Fibroblast of lung (primary cell): ENCODE results near the gene SIPA1L3. TPM values are rescaled to one million over a fixed set of nuclear protein-coding genes. Genes with fewer than 3 reads are reported as not detected.
"Not testable (repeated sequence)": the region's sequence is repeated elsewhere in the genome, so short reads cannot be mapped to it uniquely, and the experiment has no call there.

Experiments used
- DNase-seq, 2 donors: peaks; one replicate each; pipeline versions ENCODE4 v3.0.0 to v3.0.0-alpha.2; 2010; ENCODE audit warnings: low read depth in 2 of 2
- H2AFZ ChIP-seq: 2 replicates; pipeline ENCODE4 v1.5.1; 2012; ENCODE audit warnings: low read length, control low read depth, inconsistent platforms
- H3K27ac ChIP-seq: 2 replicates; pipeline ENCODE4 v1.5.1; 2011; ENCODE audit warnings: low read length, control low read depth; ENCODE audit not compliant: insufficient read depth
- H3K27me3 ChIP-seq: 2 replicates; pipeline ENCODE4 v1.5.1; 2011; ENCODE audit warnings: mild to moderate bottlenecking, low read length; ENCODE audit not compliant: control insufficient read depth, insufficient read depth
- H3K36me3 ChIP-seq: 2 replicates; pipeline ENCODE4 v1.5.1; 2011; ENCODE audit warnings: low read length; ENCODE audit not compliant: control insufficient read depth, insufficient read depth
- H3K4me1 ChIP-seq: 2 replicates; pipeline ENCODE4 v1.5.1; 2011; ENCODE audit warnings: low read length; ENCODE audit not compliant: control insufficient read depth, insufficient read depth; ENCODE audit errors: extremely low read depth
- H3K4me2 ChIP-seq: 2 replicates; pipeline ENCODE4 v1.5.1; 2011; ENCODE audit warnings: low read length, control low read depth; ENCODE audit not compliant: insufficient read depth; ENCODE audit errors: extremely low read depth
- H3K4me3 ChIP-seq, 4 experiments: fragments of 200-600 bp in 1 of 4; sonication (generic) in 1 of 4; replicated peaks in 1 of 4; 2 replicates each; pipeline ENCODE4 v1.5.1; 2011 to 2016; ENCODE audit warnings: low read length in 4 of 4, low read depth in 3 of 4, mild to moderate bottlenecking in 3 of 4, control low read depth in 2 of 4, inconsistent platforms in 1 of 4, mixed read lengths in 1 of 4; ENCODE audit not compliant: insufficient read depth in 1 of 4; ENCODE audit errors: control extremely low read depth in 1 of 4
- H3K79me2 ChIP-seq: 2 replicates; pipeline ENCODE4 v1.5.1; 2012; ENCODE audit warnings: mild to moderate bottlenecking, low read length, inconsistent platforms; ENCODE audit not compliant: control insufficient read depth, insufficient read depth
- H3K9ac ChIP-seq: 2 replicates; pipeline ENCODE4 v1.5.1; 2011; ENCODE audit warnings: mild to moderate bottlenecking, low read length, control low read depth; ENCODE audit not compliant: insufficient read depth
- H3K9me3 ChIP-seq: 2 replicates; pipeline ENCODE4 v1.5.1; 2012; ENCODE audit warnings: low read depth, low read length; ENCODE audit not compliant: control insufficient read depth, insufficient read depth
- H4K20me1 ChIP-seq: 2 replicates; pipeline ENCODE4 v1.5.1; 2011; ENCODE audit warnings: low read length; ENCODE audit not compliant: control insufficient read depth, insufficient read depth; ENCODE audit errors: extremely low read depth
- CTCF ChIP-seq, 2 donors: IDR thresholded peaks in 1 of 2; conservative IDR thresholded peaks in 1 of 2; 1 replicate in 1 of 2; 2 replicates in 1 of 2; pipeline ENCODE4 v1.5.1; 2011 to 2012; ENCODE audit warnings: low read length in 2 of 2, control low read depth in 1 of 2, inconsistent platforms in 1 of 2, low read depth in 1 of 2, mild to moderate bottlenecking in 1 of 2
- EZH2 ChIP-seq: IDR thresholded peaks from 2 replicates; pipeline ENCODE4 v1.5.1; 2012; ENCODE audit warnings: low read length, control low read depth, mild to moderate bottlenecking; ENCODE audit errors: missing control alignments
- polyA plus RNA-seq, 2 donors: library from polyadenylated mRNA; depleted of rRNA in 1 of 2; stranded (reverse) in 1 of 2; unstranded in 1 of 2; fragments of >200 nt; gene quantifications; 2 replicates each; pipeline ENCODE4 v1.2.1, GENCODE V29; 2011 to 2012; ENCODE audit warnings: missing spikeins in 1 of 2
- total RNA-seq: library from RNA; depleted of rRNA; stranded (reverse); fragments of >200 nt; gene quantifications from 2 replicates; pipeline ENCODE4 v1.2.1, GENCODE V29; 2014

Gene SIPA1L3
- total and polyA plus RNA-seq, 2 donors (not counting 1 experiment from before 2014, with no cell fraction given) = 3.7 to 10.1 TPM

DNA sequence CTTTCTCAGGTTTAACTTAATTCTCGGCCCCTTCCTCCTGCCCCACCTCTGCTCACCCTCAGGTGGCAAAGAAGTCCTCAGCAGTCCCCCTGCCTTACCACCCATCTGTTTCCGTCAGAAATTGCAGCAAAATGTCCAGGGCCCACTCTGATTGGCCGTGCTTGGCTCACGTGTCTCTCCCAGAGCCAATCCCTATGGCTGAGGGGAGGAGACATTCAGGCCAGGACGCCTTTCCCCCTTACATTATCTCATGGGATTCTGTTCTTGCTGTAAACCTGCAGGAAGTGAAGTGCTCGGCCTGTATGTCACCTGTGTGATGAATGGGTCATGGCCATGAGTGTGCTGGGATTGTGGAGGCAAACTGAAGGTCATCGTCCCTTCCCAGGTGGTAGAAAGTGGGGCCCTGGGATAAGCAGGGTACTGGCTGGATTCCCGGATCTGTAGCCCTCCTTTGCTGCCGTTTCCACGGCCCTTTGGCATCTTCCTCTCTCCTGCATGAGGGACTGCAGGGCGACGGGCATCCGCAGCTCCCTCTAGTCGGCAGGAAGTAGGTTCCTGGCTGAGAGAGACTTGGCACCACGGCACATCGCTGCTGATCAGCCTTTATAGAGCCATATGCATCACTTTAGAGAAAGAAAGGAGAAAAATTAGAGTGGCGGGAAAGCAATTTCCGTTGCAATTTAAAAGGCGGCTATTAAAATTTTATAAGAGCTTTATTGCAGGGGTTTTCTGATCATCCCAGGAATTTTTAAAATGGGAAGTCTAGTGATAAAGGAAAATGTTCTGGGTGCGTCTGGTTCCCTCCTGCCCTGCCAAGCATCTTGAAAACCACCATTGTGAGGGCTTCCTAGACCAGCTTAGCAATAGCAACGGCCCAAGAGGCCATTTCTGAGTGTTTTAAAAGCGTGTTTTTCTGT, 118.2 kb downstream of the SIPA1L3 start:
- Histone ChIP-seq H2AFZ (no peak overlapping the region), H3K27me3 (no peaks in the 10 kb centered on the region), H3K79me2 (no peaks in the 10 kb centered on the region), H4K20me1 (no peaks in the 10 kb centered on the region), H3K27ac (no peak overlapping the region), H3K9ac (no peak overlapping the region), H3K9me3 (no peaks in the 10 kb centered on the region), H3K4me1 (peaks cover 5% of the 10 kb centered on the region), H3K4me3 (no peak overlapping the region), H3K4me2 (no peak overlapping the region), H3K36me3 (no peaks in the 10 kb centered on the region)
- DNase-seq = no peak
- TF ChIP-seq EZH2 (no peak), CTCF (conservative IDR thresholded peaks at IDR 0.05 in 1 of 2, IDR thresholded peaks at IDR 0.05 in 1 of 2; ENCODE audit: low read depth in 1 of 2, low read length in 2 of 2) (no peak)

- Histone ChIP-seq H4K20me1 (no peaks in the 10 kb centered on the region), H3K4me3 (no peak overlapping the region), H3K4me1 (peaks cover 5% of the 10 kb centered on the region), H3K27ac (no peak overlapping the region), H3K36me3 (no peaks in the 10 kb centered on the region), H3K4me2 (no peak overlapping the region), H3K9me3 (no peaks in the 10 kb centered on the region), H2AFZ (no peak overlapping the region), H3K79me2 (no peaks in the 10 kb centered on the region), H3K27me3 (no peaks in the 10 kb centered on the region), H3K9ac (no peak overlapping the region)
- no peak for DNase-seq
- TF ChIP-seq CTCF (conservative IDR thresholded peaks at IDR 0.05 in 1 of 2, IDR thresholded peaks at IDR 0.05 in 1 of 2; ENCODE audit: low read depth in 1 of 2, low read length in 2 of 2) = no peak
Observed at GRCh38 chr19:38025909-38026307, 118.9 kb downstream of the SIPA1L3 start.

DNA sequence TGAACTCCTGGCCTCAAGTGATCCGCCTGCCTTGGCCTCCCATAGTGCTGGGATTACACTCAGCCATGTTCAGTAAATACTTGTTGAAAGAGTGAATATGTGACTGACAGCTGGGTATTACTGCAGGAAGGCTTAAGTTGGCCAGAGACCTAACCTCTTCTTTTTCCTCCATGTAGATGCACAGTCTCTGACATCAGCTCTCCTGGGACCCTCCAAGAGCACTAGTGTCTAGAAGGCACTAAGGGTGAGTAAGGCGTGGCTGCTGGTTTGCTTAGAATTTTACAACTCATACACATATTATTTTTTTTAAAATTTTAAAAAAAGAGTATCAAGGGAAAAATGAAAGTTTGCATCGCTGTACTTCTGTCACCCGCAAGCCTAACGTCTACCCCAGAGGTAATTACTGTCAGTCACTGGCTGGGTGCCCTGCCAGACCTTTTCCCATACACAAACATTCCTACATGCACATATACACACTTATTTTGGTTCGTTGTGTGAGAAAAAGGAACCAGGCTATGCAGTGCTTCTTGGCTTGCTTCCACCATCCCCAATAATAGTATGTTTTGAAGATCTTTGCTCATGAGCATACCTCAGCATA, 122.0 kb downstream of the SIPA1L3 start:
- Histone ChIP-seq H3K27me3 (no peaks in the 10 kb centered on the region), H4K20me1 (no peaks in the 10 kb centered on the region), H2AFZ (no peak overlapping the region), H3K27ac (no peak overlapping the region), H3K4me1 (no peaks in the 10 kb centered on the region), H3K4me3 (no peak overlapping the region), H3K79me2 (no peaks in the 10 kb centered on the region), H3K9me3 (no peaks in the 10 kb centered on the region), H3K36me3 (no peaks in the 10 kb centered on the region), H3K4me2 (no peak overlapping the region), H3K9ac (no peak overlapping the region)
- TF ChIP-seq CTCF (conservative IDR thresholded peaks at IDR 0.05 in 1 of 2, IDR thresholded peaks at IDR 0.05 in 1 of 2; ENCODE audit: low read depth in 1 of 2, low read length in 2 of 2) (no peak), EZH2 (no peak)
- DNase-seq = no peak

DNA sequence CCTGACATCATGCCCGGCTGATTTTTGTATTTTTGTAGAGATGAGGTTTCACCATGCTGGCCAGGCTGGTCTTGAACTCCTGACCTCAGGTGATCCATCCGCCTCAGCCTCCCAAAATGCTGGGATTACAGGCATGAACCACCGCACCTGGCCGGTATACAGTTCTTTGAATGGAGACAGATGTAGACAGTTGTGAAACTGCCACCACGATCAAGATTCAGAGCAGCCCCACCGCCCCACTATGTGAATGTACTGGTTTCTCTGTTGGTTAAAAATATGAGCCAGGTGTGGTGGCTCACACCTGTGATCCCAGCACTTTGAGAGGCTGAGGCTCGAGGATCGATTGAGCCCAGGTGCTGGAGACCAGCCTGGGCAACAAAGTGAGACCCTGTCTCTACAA, 123.0 kb downstream of the SIPA1L3 start:
- not testable (repeated sequence) for H4K20me1 ChIP-seq, H3K27me3 ChIP-seq, H3K9me3 ChIP-seq, H3K4me3 ChIP-seq, H3K36me3 ChIP-seq, H3K27ac ChIP-seq, DNase-seq, H3K4me1 ChIP-seq, H2AFZ ChIP-seq, H3K4me2 ChIP-seq, H3K79me2 ChIP-seq, H3K9ac ChIP-seq
